ENCODE results near the gene ACTL9. TPM values are rescaled to one million over a fixed set of nuclear protein-coding genes. Genes with fewer than 3 reads are reported as not detected.
"Not testable (repeated sequence)": the region's sequence is repeated elsewhere in the genome, so short reads cannot be mapped to it uniquely, and the experiment has no call there.

ACTL9 gene
- not detected for total RNA-seq

GRCh38 chr19:8698433-8699063 lies at the start of gene ACTL9:
Gene ACTL9 (minus strand): TSS chr19:8698795. CDS start chr19:8698701, 94 bp downstream.
- H3K36me3 ChIP-seq: no peaks in the 10 kb centered on the region
- H3K4me3 ChIP-seq: no peak within 1 kb of the TSS
- H3K9me3 ChIP-seq: no peaks in the 10 kb centered on the region
- H3K27me3 ChIP-seq: no peaks in the 10 kb centered on the region
- DNase-seq: no peak
- no peaks in the 10 kb centered on the region for H3K4me1 ChIP-seq
- H3K27ac ChIP-seq: no peak within 1 kb of the TSS
- no peak for TF ChIP-seq POLR2A (IDR thresholded peaks at IDR 0.05)
- TF ChIP-seq CTCF (IDR thresholded peaks at IDR 0.05): no peak

- DNase-seq, H3K4me1 ChIP-seq, H3K27ac ChIP-seq, H3K9me3 ChIP-seq, H3K36me3 ChIP-seq, H3K4me3 ChIP-seq, H3K27me3 ChIP-seq: not testable (repeated sequence)
Observed at GRCh38 chr19:8739291-8740065, 40.9 kb upstream of the ACTL9 start.

GRCh38 chr19:8738377-8738776 lies 39.8 kb upstream of the ACTL9 start:
- Histone ChIP-seq H3K27ac (no peak overlapping the region), H3K36me3 (no peaks in the 10 kb centered on the region), H3K4me1 (no peaks in the 10 kb centered on the region), H3K9me3 (no peaks in the 10 kb centered on the region), H3K4me3 (no peak overlapping the region), H3K27me3 (no peaks in the 10 kb centered on the region)
- no peak for DNase-seq
- no peak for TF ChIP-seq CTCF (IDR thresholded peaks at IDR 0.05)
- no peak for TF ChIP-seq POLR2A (IDR thresholded peaks at IDR 0.05)

GRCh38 chr19:8731428-8732169 lies 33.0 kb upstream of the ACTL9 start:
- Histone ChIP-seq H3K9me3 (peaks cover 0 to 5% (median 0%) of the 10 kb centered on the region in 4 donors), H3K4me3 (no peak overlapping the region), H3K27ac (no peak overlapping the region), H3K36me3 (no peaks in the 10 kb centered on the region), H3K4me1 (no peaks in the 10 kb centered on the region), H3K27me3 (no peaks in the 10 kb centered on the region)
- no peak for DNase-seq
- TF ChIP-seq POLR2A (IDR thresholded peaks at IDR 0.05) (no peak), CTCF (IDR thresholded peaks at IDR 0.05) (no peak)

- TF ChIP-seq CTCF (IDR thresholded peaks at IDR 0.05): no peak
- TF ChIP-seq POLR2A (IDR thresholded peaks at IDR 0.05): no peak
- Histone ChIP-seq H3K4me1 (no peaks in the 10 kb centered on the region), H3K36me3 (no peaks in the 10 kb centered on the region), H3K9me3 (no peaks in the 10 kb centered on the region), H3K27me3 (no peaks in the 10 kb centered on the region), H3K4me3 (no peak overlapping the region), H3K27ac (no peak overlapping the region)
- no peak for DNase-seq
Observed at GRCh38 chr19:8724276-8724675, 25.7 kb upstream of the ACTL9 start.

GRCh38 chr19:8722032-8722431 lies 23.4 kb upstream of the ACTL9 start:
- Histone ChIP-seq H3K9me3 (no peaks in the 10 kb centered on the region), H3K27me3 (no peaks in the 10 kb centered on the region), H3K4me3 (no peak overlapping the region), H3K36me3 (no peaks in the 10 kb centered on the region), H3K4me1 (no peaks in the 10 kb centered on the region), H3K27ac (no peak overlapping the region)
- TF ChIP-seq CTCF (IDR thresholded peaks at IDR 0.05): no peak
- DNase-seq: no peak
